ENCODE data around the gene ARID5B.

The ARID5B gene

DNA sequence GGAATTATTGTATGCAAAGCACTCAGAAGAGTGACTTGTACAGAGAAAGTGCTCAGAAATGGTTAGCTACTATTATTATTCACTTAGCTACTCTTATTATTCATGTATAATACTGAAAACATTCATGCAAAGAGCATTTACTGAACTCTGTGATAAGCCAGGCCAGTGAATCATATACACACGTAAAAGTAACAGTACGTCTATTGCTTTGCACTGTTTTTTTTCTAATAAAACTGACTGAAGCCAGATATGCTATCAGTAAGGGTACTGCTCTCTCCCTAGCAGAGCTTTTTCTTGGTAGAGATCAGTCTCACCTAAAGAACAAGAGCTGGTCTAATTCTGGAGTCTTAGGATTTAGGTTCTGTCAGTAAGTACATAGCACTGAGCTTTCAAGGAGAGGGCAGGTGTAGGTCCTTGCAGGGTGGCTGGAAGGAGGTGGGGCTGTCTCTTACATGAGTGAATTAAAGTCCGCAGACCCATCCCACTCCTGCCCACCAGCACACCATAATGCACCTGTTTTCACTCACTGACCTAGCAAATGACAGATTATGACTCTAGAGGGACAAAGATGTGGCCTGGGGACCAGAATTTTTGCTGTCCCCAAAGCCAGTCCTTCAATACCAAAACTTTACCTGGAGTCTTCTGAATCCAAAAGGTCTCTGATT is 145.9 kb downstream of the ARID5B start:
- no peak for DNase-seq

DNA sequence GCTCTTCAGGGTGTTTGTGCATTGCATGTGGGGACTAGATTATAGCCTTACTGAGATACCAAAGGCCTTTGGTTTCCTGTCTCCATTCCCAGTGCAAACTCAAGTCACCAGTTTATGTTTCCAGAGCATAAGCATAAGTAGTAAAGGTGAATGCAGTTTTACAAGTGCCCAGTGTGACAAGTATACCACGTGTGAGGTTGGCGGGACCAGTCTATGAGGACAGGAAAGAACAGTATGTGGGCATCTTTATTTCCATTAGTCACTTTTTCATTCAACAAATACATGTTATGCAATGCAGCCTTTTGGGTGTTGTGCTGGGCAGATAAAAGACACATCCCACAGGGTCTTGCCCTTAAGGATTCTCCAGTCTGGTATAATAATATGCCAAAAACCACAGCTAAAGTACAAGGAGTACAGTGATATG is 146.5 kb downstream of the ARID5B start:
- DNase-seq: peak in 2 of 51 donors; percentile 15 to 69

GRCh38 chr10:62048470-62048869 is 147.0 kb downstream of the ARID5B start:
- peak in 1 of 51 donors; percentile 82 for DNase-seq

DNA sequence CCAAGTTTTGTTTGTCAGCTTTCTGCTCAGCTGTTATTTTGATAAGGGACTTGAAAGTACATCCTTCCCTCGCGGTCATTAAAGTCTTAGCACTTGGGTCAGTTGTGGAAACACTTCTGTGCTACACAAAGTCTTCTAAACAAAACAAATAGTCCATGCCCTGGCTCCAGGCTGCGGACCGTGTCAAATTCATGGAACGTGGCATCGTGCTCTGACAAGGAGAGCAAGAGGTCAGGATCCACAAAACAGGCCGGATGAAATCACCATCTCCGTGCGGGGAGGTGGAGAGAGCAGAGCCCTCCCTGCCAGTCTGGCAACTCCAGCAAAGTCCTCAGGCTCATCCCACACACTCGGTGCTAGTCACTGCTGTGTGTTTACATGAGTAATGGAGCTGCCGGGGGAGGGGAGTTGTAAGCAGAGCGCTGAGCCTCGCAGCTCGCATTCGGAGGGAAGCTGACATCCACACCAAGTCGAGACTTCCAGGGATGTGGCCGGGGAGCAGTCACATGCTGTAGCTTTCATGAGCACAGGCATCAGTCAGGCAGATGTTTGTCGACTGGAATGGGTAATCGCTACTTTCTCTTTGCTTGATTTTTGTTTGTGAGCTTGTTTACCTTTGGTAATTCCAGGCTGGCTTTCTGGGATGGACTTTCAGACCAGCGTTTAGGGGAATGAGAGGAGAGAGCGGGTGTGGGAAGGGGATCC is 147.6 kb downstream of the ARID5B start:
- peak; percentile 32 to 94 (median 79) for DNase-seq

DNA sequence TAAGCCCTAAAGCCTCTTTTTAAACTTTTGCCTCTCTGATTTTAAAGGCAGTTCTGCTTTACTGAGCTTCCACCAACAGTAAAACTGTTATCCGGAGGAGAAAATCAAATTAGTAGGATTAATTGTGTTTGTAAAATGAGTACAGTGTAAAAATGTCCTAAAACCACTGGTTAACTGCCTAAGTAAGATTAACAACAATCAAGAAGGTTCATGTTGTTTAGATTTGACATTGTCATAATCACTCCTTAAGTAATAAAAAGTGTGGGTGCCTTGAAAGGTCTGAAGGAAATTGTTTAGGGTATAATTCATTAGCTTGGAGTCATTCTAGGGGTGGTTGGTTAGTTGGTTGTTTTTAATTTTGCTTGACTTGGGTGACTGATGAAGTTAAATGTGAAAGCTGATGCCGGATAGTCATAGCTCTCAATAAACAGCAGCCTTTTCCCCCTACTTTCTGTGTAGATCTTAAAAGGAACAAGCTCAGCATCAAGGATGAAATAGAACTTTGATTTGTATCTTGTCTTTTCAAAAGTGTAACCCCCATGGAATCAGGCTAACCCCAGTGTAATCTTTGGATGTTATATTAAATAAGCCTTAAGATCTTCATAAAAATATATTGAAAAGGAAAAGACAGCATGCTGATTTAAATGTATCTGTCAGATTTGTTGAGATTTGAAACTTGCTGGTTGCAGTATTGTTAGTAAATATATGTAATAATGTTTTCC is 148.3 kb downstream of the ARID5B start:
- peak in 1 of 51 donors; percentile 70 for DNase-seq

DNA sequence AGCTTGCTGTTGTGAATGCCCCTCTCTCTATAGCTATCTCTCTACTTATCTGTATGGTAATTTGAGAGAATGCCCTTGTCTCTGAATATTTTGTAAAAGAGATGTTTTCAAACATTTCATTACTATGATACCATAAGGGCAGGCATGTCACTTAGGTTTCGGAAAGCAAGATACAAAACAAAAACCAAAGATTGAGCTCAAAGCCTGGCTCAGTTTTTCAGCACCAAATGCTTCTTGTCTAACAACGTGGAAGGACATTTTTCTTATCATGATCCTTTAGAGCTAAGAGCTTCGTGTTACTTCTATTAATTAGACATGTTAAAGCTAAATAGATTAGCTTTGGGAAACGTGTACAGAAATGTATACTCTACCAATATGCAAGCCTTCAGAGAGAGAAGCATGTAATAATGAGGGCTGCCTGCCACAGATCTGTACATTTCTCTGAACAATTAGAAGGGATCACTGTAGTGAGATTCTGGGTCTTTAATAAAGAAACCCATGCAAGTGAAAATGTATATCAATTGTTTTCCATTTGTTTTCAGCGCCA is 148.9 kb downstream of the ARID5B start:
- DNase-seq: peak in 1 of 51 donors; percentile 67

- DNase-seq: peak in 13 of 51 donors; percentile 5 to 58 (median 32)
These were observed 149.5 kb downstream of the ARID5B start for GRCh38 chr10:62050893-62051433.

DNA sequence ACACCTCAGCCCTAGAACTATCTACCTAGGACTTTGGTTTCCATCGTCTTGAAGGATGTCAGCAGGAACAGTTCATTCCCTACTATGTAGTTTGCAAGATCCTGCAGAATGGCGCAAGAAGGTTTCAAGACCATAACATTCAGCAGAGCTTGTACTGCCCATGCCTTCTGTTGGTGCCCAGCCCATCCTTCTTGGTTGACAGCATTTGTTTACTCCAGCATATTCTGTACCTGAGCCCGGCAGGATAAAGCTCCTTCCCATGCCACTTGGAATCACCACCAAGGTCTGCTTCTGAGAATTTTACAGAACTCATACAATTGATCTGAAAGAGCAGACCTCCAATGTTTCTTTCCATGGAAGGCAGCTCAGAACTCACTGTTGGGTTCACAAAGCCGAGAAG is 150.8 kb downstream of the ARID5B start:
- DNase-seq: no peak

DNA sequence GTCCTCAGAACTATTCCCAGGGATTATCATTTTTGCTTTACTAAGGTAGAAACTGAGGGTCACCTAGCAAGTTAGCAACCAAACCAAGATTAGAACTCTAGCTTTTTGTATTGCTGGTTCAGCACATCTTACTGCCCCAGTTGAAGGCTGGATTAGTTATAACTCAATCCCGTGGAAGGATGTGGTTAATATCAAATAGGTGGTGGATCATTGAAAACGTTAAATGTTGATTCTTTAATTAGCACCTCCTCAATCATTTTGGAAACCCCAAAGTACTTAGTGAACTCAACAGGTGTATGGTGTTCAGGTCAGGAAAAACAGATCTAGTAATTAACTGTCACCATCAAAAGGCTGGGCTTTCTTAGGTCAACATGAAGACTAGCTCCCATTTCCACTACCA is 152.4 kb downstream of the ARID5B start:
- DNase-seq: no peak

- DNase-seq: no peak
These were observed 152.9 kb downstream of the ARID5B start for GRCh38 chr10:62054408-62054807.

- DNase-seq: no peak
These were observed 153.3 kb downstream of the ARID5B start for GRCh38 chr10:62054830-62055229.

DNA sequence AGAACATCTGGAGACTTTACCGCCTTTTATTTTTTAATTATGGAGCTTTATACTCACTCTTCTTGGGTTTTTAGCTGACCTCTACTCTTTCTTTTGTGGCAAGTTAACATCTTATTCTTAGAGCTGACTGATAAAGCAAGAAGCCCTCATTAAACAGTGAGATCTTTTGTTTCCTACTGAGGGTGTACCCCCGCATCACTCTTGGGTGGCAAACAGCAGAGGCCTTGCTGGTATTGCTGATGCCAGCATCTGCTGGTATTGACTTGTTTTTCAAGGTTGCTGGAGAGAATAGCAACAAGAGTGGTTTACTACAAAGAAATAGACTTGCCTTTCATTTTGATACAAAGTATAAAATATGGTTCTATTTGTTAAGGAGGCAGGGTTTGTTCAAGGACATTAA is 154.7 kb downstream of the ARID5B start:
- no peak for DNase-seq

GRCh38 chr10:62056698-62057097 is 155.2 kb downstream of the ARID5B start:
- no peak for DNase-seq

DNA sequence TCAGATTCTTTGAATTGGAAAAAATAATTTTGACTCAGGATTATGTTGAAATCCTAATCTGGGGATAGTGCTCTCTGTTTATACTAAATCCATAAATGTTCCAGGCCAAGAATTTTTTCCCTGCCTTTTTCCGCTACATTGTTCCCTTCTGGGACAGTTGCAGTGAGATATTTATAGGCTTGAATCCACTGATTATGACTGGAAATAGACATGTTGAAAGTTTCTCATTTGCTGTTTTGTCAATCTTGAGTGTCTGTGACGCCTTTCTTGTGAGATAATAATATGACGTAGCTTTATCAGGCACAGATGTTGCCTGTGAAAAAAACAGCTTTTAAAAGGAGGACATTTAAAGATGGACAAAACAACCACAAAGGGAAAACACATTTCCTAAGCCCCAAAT is 155.9 kb downstream of the ARID5B start:
- DNase-seq: no peak

- DNase-seq: no peak
These were observed 156.4 kb downstream of the ARID5B start for GRCh38 chr10:62057850-62058249.

GRCh38 chr10:62058476-62058875 is 157.0 kb downstream of the ARID5B start:
- no peak for DNase-seq

- no peak for DNase-seq
These were observed 157.4 kb downstream of the ARID5B start for GRCh38 chr10:62058896-62059216.

GRCh38 chr10:62059217-62059920 is 157.9 kb downstream of the ARID5B start:
- DNase-seq: no peak

GRCh38 chr10:62062028-62062427 is 160.5 kb downstream of the ARID5B start:
- DNase-seq: no peak

DNA sequence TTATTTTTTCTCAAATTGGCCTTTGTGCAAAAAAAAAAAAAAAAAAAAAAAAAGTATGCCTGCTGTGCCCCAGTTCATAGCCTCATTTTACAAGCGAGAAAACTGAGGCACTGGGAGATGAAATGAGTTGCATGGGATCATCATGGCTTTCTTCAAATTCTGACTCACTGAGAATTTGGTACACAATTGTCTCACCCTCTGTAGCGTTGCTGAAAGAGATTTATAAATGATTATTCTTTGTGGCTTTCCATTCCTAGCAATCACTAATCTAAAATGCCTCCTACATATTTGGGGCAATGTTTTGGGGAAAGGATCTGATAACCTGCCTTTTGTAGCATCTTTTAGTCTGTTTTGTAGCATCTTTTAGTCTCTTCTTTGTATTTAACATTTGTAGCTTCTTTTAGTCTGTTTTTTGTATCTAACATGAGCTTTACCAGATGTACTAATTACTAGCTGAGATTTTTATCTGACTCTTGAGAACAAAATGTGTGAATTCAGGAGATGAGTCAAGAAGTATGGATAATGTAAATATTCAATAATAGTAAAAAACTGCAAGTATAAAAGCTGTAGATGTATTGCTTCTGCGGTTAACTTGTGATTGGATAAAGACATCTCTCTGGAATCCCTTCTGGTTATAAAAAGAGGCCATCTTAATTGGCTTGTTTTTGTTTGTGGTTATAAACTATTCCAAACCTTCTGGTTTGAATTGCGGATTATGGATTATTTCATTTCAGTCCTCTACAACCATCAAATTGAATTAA is 161.4 kb downstream of the ARID5B start:
- DNase-seq: no peak

All from hypothalamus (tissue), 51 donors.